SHP77 treated with DMSO at 0.1 percent for 48 hours (cell line): ENCODE measurements around the gene MYO16.
"Not testable (repeated sequence)": the region's sequence is repeated elsewhere in the genome, so short reads cannot be mapped to it uniquely, and the experiment has no call there.

Experiments used
- DNase-seq: peaks from one replicate; lab custom pipeline; 2025; lab: John Stamatoyannopoulos, UW

MYO16 gene

GRCh38 chr13:109074436-109074835 is 445.0 kb downstream of the MYO16 start:
- no peak for DNase-seq

DNA sequence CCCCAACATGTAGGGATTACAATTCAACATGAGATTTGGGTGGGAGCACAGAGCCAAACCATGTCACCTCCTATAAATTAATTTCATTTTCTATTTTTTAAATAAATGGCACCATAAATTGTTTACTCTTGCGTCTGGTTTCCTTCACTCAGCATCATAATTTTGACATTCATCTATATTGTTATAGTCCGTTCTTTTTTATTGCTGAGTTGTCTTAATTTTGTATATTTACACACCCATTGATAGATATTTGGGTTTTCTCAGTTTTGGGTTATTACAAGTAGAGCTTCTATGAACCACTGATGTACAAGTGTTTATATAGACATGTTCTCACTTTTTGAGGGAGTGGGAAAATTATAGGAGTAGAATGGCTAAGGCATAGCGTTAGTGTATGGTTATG is 445.4 kb downstream of the MYO16 start:
- DNase-seq: no peak

GRCh38 chr13:109087916-109088623 is 458.7 kb downstream of the MYO16 start:
- DNase-seq: no peak

- DNase-seq: no peak
Observed at GRCh38 chr13:109088624-109088917, 459.2 kb downstream of the MYO16 start.

- no peak for DNase-seq
Observed at GRCh38 chr13:109090796-109091195, 461.4 kb downstream of the MYO16 start.

- no peak for DNase-seq
Observed at GRCh38 chr13:109091249-109091648, 461.8 kb downstream of the MYO16 start.

- not testable (repeated sequence) for DNase-seq
Observed at GRCh38 chr13:109092186-109092585, 462.8 kb downstream of the MYO16 start.

DNA sequence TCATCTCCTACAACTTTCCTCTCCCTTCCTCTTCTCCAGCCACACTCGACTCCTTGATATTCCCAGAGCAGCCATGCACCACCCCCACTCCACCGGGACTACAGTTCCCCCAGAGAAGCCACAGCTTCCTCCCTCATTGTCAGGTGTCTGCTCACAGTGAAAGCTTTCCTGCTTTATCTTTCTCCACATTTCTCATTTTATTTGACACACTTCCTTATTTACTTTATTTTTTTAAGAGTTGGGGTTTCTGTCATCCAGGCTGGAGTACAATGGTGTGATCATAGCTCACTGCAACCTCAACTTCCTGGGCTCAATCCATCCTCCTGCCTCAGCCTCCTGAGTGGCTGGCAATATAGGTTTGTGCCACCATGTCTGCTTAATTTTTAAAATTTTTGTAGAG is 464.6 kb downstream of the MYO16 start:
- no peak for DNase-seq

GRCh38 chr13:109095126-109095525 is 465.7 kb downstream of the MYO16 start:
- no peak for DNase-seq

- no peak for DNase-seq
Observed at GRCh38 chr13:109096101-109096500, 466.7 kb downstream of the MYO16 start.

DNA sequence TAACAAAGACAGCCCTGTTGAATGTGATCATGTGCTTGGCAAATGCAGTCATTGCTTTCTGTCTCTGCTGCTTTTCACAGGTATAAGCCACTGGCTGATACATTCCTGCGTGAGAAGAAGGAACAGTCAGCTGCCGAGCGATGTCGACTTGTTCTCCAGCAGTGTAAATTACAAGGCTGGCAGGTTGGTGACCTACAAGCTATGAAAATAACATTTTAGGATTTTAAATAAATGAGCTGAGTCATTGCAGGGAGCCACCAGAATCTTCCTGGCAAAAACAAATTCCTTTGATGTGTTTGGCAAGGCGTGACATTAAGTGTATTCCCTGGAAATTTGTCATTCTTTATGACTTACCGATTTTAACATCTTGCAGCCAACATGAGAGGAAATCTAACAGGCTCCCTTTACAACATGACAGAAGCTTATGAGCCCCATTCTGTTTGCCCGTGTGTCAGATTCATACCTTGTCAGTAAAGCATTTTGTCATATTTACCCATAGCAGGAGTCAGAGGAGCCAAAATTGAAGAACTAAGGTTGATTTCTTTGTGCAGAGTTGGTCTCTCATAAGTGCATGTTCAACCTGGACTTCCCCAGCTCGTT is 471.4 kb downstream of the MYO16 start:
- DNase-seq: peak; percentile 47

- DNase-seq: no peak
Observed at GRCh38 chr13:109101550-109102144, 472.2 kb downstream of the MYO16 start.

GRCh38 chr13:109105899-109106298 is 476.5 kb downstream of the MYO16 start:
- DNase-seq: no peak

DNA sequence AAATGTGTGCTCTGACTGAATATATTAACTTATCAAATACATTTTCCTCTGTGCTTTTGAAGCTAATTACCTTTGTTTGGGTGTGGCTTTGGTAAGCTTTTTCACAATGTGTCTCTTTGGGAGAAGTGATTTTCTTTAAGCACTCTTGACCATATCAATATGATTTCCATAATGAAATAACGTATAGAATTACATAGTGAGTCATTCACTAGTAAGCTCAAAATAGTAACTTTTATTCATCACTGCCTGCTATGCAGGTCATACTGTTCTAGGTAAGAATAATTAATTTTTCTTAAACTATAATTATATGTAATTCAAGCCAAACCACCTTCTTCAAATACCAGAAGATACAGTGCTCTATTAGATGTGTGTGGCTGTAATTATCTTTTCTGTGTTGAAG is 480.7 kb downstream of the MYO16 start:
- no peak for DNase-seq

GRCh38 chr13:109111141-109111540 is 481.7 kb downstream of the MYO16 start:
- DNase-seq: no peak

DNA sequence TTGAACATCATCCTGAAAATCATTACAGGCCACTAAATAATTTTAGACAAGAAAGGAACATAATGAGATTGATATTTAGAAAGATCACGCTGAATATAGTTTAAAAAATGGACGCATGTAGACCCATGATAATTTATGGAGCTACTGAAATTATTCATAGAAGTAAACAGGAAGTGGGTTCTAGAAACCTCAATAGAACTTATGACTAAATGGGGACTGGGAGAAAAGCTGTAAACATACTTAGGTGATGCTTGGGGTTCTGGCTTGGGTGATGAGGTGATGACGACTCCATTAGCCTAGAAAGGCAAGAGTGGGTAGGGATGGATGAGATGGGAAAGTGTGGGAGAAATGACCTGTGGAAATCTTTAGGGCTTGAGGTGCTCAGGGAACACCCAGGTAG is 484.0 kb downstream of the MYO16 start:
- no peak for DNase-seq

GRCh38 chr13:109114162-109114561 is 484.8 kb downstream of the MYO16 start:
- no peak for DNase-seq

GRCh38 chr13:109114991-109115390 is 485.6 kb downstream of the MYO16 start:
- no peak for DNase-seq

DNA sequence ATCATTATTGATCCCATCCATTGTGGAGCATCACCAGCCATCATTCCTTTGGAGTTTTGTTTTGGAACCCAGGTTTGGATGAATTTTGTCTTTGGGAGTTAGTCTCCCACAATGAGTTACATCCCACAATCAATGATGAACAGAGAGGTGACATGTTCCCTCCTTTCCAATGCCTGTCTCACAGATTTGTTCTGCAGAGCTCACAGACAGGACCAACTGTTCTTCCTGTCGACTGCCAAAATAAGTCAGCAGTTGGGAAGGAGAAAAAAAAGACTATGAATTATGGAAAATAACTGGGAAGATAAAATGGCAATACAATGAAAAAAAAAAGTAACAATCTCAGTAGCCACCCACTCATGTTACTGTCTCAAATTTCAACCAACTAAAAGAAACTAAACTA is 489.1 kb downstream of the MYO16 start:
- DNase-seq: no peak

DNA sequence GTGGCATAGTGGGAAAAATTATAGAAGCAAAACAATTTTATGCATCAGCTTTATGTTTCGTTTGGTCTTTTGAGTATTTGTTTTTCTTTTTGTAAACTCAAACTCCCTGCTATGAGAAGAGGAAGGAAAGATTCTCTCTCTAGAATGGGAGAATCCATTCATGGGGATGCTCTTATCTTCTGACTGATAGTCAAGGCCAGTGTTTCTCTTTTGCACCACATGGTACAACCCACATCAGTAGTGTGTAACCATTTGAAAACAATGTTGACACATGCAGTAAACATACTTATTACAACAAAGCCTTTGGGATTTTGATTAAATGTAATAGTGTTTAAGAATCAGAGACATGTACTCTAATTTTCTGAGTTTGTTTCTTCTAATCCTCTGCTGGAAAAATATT is 490.5 kb downstream of the MYO16 start:
- no peak for DNase-seq

GRCh38 chr13:109121826-109122225 is 492.4 kb downstream of the MYO16 start:
- DNase-seq: no peak

GRCh38 chr13:109123971-109124370 is 494.6 kb downstream of the MYO16 start:
- no peak for DNase-seq

- DNase-seq: no peak
Observed at GRCh38 chr13:109126178-109126577, 496.8 kb downstream of the MYO16 start.
